WTC11 (cell line): Measurements from ENCODE around the gene LHPP.

ENCODE experiments used
- JUN ChIP-seq: sonication (generic); formaldehyde crosslinking; IDR thresholded peaks from 2 replicates; pipeline ENCODE4 v1.8.0; 2023; ENCODE audit warnings: mild to moderate bottlenecking, missing genetic modification reagents
- NFE2L1 ChIP-seq: sonication (generic); formaldehyde crosslinking; IDR thresholded peaks from 2 replicates; pipeline ENCODE4 v1.8.1; 2023; ENCODE audit warnings: missing genetic modification reagents
- NR1H2 ChIP-seq: sonication (generic); formaldehyde crosslinking; IDR thresholded peaks from 2 replicates; pipeline ENCODE4 v1.9.0; 2021; ENCODE audit warnings: mild to moderate bottlenecking, moderate library complexity, missing genetic modification reagents
- TF ChIP-seq, protein P1 (sequence below): fragments of 200-600 bp; IDR thresholded peaks from 2 replicates; pipeline ENCODE4 v1.8.0; 2022; ENCODE audit warnings: antibody characterized with exemption
- TF ChIP-seq, protein P2 (sequence below): sonication (generic); formaldehyde crosslinking; IDR thresholded peaks from 2 replicates; pipeline ENCODE4 v1.8.1; 2023; ENCODE audit warnings: mild to moderate bottlenecking, missing genetic modification reagents, borderline replicate concordance
- TF ChIP-seq, protein P3 (sequence below): sonication (generic); formaldehyde crosslinking; conservative IDR thresholded peaks from 2 replicates; pipeline ENCODE4 v1.8.1; 2023; ENCODE audit warnings: mild to moderate bottlenecking, low read depth, missing genetic modification reagents, moderate library complexity

DNA sequence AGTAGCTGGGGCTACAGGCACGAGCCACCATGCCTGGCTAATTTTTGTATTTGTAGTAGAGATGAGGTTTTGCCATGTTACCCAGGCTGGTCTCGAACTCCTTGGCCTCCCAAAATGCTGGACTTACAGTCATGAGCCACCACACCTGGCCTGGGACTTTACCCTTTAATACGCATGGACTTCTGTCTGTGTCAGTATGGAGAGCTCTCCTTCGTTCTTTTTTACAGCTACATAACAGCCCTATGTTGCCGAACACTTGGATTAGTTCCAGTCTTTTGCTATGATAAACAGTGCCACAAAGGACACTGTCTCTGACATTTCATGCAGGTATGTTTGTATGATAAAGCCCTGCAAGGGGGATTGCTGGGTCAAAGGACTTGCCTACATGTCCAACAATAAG is 32.0 kb upstream of the LHPP start:
- TF ChIP-seq, protein P1, sequence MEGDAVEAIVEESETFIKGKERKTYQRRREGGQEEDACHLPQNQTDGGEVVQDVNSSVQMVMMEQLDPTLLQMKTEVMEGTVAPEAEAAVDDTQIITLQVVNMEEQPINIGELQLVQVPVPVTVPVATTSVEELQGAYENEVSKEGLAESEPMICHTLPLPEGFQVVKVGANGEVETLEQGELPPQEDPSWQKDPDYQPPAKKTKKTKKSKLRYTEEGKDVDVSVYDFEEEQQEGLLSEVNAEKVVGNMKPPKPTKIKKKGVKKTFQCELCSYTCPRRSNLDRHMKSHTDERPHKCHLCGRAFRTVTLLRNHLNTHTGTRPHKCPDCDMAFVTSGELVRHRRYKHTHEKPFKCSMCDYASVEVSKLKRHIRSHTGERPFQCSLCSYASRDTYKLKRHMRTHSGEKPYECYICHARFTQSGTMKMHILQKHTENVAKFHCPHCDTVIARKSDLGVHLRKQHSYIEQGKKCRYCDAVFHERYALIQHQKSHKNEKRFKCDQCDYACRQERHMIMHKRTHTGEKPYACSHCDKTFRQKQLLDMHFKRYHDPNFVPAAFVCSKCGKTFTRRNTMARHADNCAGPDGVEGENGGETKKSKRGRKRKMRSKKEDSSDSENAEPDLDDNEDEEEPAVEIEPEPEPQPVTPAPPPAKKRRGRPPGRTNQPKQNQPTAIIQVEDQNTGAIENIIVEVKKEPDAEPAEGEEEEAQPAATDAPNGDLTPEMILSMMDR = no peak
- TF ChIP-seq, protein P2, sequence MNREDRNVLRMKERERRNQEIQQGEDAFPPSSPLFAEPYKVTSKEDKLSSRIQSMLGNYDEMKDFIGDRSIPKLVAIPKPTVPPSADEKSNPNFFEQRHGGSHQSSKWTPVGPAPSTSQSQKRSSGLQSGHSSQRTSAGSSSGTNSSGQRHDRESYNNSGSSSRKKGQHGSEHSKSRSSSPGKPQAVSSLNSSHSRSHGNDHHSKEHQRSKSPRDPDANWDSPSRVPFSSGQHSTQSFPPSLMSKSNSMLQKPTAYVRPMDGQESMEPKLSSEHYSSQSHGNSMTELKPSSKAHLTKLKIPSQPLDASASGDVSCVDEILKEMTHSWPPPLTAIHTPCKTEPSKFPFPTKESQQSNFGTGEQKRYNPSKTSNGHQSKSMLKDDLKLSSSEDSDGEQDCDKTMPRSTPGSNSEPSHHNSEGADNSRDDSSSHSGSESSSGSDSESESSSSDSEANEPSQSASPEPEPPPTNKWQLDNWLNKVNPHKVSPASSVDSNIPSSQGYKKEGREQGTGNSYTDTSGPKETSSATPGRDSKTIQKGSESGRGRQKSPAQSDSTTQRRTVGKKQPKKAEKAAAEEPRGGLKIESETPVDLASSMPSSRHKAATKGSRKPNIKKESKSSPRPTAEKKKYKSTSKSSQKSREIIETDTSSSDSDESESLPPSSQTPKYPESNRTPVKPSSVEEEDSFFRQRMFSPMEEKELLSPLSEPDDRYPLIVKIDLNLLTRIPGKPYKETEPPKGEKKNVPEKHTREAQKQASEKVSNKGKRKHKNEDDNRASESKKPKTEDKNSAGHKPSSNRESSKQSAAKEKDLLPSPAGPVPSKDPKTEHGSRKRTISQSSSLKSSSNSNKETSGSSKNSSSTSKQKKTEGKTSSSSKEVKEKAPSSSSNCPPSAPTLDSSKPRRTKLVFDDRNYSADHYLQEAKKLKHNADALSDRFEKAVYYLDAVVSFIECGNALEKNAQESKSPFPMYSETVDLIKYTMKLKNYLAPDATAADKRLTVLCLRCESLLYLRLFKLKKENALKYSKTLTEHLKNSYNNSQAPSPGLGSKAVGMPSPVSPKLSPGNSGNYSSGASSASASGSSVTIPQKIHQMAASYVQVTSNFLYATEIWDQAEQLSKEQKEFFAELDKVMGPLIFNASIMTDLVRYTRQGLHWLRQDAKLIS (CRISPR knock-in tag) = no peak
- TF ChIP-seq, protein P3, sequence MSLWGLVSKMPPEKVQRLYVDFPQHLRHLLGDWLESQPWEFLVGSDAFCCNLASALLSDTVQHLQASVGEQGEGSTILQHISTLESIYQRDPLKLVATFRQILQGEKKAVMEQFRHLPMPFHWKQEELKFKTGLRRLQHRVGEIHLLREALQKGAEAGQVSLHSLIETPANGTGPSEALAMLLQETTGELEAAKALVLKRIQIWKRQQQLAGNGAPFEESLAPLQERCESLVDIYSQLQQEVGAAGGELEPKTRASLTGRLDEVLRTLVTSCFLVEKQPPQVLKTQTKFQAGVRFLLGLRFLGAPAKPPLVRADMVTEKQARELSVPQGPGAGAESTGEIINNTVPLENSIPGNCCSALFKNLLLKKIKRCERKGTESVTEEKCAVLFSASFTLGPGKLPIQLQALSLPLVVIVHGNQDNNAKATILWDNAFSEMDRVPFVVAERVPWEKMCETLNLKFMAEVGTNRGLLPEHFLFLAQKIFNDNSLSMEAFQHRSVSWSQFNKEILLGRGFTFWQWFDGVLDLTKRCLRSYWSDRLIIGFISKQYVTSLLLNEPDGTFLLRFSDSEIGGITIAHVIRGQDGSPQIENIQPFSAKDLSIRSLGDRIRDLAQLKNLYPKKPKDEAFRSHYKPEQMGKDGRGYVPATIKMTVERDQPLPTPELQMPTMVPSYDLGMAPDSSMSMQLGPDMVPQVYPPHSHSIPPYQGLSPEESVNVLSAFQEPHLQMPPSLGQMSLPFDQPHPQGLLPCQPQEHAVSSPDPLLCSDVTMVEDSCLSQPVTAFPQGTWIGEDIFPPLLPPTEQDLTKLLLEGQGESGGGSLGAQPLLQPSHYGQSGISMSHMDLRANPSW (CRISPR knock-in tag) = no peak
- no peak for TF ChIP-seq NFE2L1 (CRISPR knock-in tag)
- TF ChIP-seq NR1H2 (CRISPR knock-in tag) = no peak
- TF ChIP-seq JUN (CRISPR knock-in tag) = no peak
